SK-N-SH treated with all-trans-retinoic acid at 6 μM for 48 hours (cell line): ENCODE measurements around the gene IGLL5.

Experiments
- ATAC-seq: fragments of 200-7000 bp; cut with Tn5 transposase; 3 replicates; pipeline ENCODE4 v1.9.1; 2020; ENCODE audit warnings: mild to moderate bottlenecking, moderate library complexity
- ARNTL ChIP-seq: fragments of 450-650 bp; formaldehyde crosslinking; IDR thresholded peaks from 2 replicates; pipeline ENCODE4 v1.5.0; 2020; ENCODE audit warnings: low read depth, mild to moderate bottlenecking, moderate library complexity, borderline replicate concordance
- BACH2 ChIP-seq: fragments of 250-450 bp; sonication (Bioruptor Pico); IDR thresholded peaks from 2 replicates; pipeline ENCODE4 v1.9.0; 2021; ENCODE audit warnings: mild to moderate bottlenecking, borderline replicate concordance
- CREB5 ChIP-seq: fragments of 250-450 bp; sonication (Bioruptor Pico); IDR thresholded peaks from 2 replicates; pipeline ENCODE4 v1.5.1; 2020; ENCODE audit warnings: low read depth, mild to moderate bottlenecking, moderate library complexity
- CSDC2 ChIP-seq: fragments of 250-450 bp; sonication (Bioruptor Pico); IDR thresholded peaks from 2 replicates; pipeline ENCODE4 v1.5.0; 2020; ENCODE audit warnings: mild to moderate bottlenecking, moderate library complexity
- CSRNP3 ChIP-seq: fragments of 250-450 bp; sonication (Bioruptor Pico); IDR thresholded peaks from 2 replicates; pipeline ENCODE4 v1.5.1; 2021; ENCODE audit warnings: mild to moderate bottlenecking, moderate library complexity
- ESRRG ChIP-seq: fragments of 250-450 bp; sonication (Bioruptor Pico); IDR thresholded peaks from 2 replicates; pipeline ENCODE4 v1.6.1; 2021; ENCODE audit warnings: mild to moderate bottlenecking
- GLIS3 ChIP-seq: fragments of 250-450 bp; sonication (Bioruptor Pico); IDR thresholded peaks from 2 replicates; pipeline ENCODE4 v1.5.0; 2020; ENCODE audit warnings: mild to moderate bottlenecking, moderate library complexity
- ISL1 ChIP-seq: fragments of 250-450 bp; sonication (Bioruptor Pico); IDR thresholded peaks from 2 replicates; pipeline ENCODE4 v2.1.2; 2022; ENCODE audit warnings: mild to moderate bottlenecking, moderate library complexity
- OSR1 ChIP-seq: fragments of 250-450 bp; sonication (Bioruptor Pico); IDR thresholded peaks from 2 replicates; pipeline ENCODE4 v1.8.0; 2022; ENCODE audit warnings: moderate library complexity, mild to moderate bottlenecking, inconsistent platforms
- PATZ1 ChIP-seq: fragments of 250-450 bp; sonication (Bioruptor Pico); IDR thresholded peaks from 2 replicates; pipeline ENCODE4 v1.8.0; 2020; ENCODE audit warnings: mild to moderate bottlenecking, moderate library complexity, borderline replicate concordance
- PPARA ChIP-seq: fragments of 250-450 bp; sonication (Bioruptor Pico); IDR thresholded peaks from 2 replicates; pipeline ENCODE4 v1.5.0; 2020; ENCODE audit warnings: mild to moderate bottlenecking, borderline replicate concordance
- RARB ChIP-seq: fragments of 250-450 bp; sonication (Bioruptor Pico); IDR thresholded peaks from 2 replicates; pipeline ENCODE4 v1.8.0; 2021; ENCODE audit warnings: mild to moderate bottlenecking, moderate library complexity
- SNAI2 ChIP-seq: fragments of 250-450 bp; sonication (Bioruptor Pico); IDR thresholded peaks from 2 replicates; pipeline ENCODE4 v1.5.0; 2020; ENCODE audit warnings: mild to moderate bottlenecking, moderate library complexity
- TCF4 ChIP-seq: fragments of 250-450 bp; sonication (Bioruptor Pico); IDR thresholded peaks from 2 replicates; pipeline ENCODE4 v1.8.0; 2021; ENCODE audit warnings: mild to moderate bottlenecking, moderate library complexity, borderline replicate concordance
- TOX ChIP-seq: fragments of 250-450 bp; sonication (Bioruptor Pico); IDR thresholded peaks from 2 replicates; pipeline ENCODE4 v1.8.0; 2021; ENCODE audit warnings: mild to moderate bottlenecking, moderate library complexity, borderline replicate concordance
- TSHZ2 ChIP-seq: fragments of 250-450 bp; sonication (Bioruptor Pico); IDR thresholded peaks from 2 replicates; pipeline ENCODE4 v1.5.0; 2020; ENCODE audit warnings: mild to moderate bottlenecking, moderate library complexity
- ZC3H10 ChIP-seq: fragments of 250-450 bp; sonication (Bioruptor Pico); IDR thresholded peaks from 2 replicates; pipeline ENCODE4 v1.5.1; 2021; ENCODE audit warnings: mild to moderate bottlenecking, moderate library complexity
- ZFP30 ChIP-seq: fragments of 450-650 bp; formaldehyde crosslinking; IDR thresholded peaks from 2 replicates; pipeline ENCODE4 v1.5.0; 2022; ENCODE audit warnings: mild to moderate bottlenecking, moderate library complexity
- ZNF8 ChIP-seq: fragments of 450-650 bp; formaldehyde crosslinking; IDR thresholded peaks from 2 replicates; pipeline ENCODE4 v1.5.0; 2020; ENCODE audit warnings: mild to moderate bottlenecking, moderate library complexity

IGLL5 gene

GRCh38 chr22:22907551-22908494 is 20.2 kb downstream of the IGLL5 start:
- TF ChIP-seq PPARA (CRISPR knock-in tag) (no peak), CSRNP3 (CRISPR knock-in tag) (no peak), TOX (CRISPR knock-in tag) (no peak), OSR1 (no peak), GLIS3 (CRISPR knock-in tag) (no peak), ARNTL (CRISPR knock-in tag) (no peak), CSDC2 (CRISPR knock-in tag) (no peak), ZC3H10 (CRISPR knock-in tag) (no peak), BACH2 (CRISPR knock-in tag) (no peak), CREB5 (CRISPR knock-in tag) (no peak)
- TF ChIP-seq, all 23 proteins: peak for 0
- ATAC-seq = no peak

GRCh38 chr22:22908495-22908861 is 20.9 kb downstream of the IGLL5 start:
- ATAC-seq = no peak
- TF ChIP-seq ISL1 (CRISPR knock-in tag) = no peak

GRCh38 chr22:22908941-22909604 is 21.5 kb downstream of the IGLL5 start:
- no peak for ATAC-seq
- TF ChIP-seq ISL1 (CRISPR knock-in tag) (no peak), ZNF8 (CRISPR knock-in tag) (no peak), CSDC2 (CRISPR knock-in tag) (no peak), ZC3H10 (CRISPR knock-in tag) (no peak), SNAI2 (no peak), GLIS3 (CRISPR knock-in tag) (no peak), ZFP30 (CRISPR knock-in tag) (no peak), TSHZ2 (CRISPR knock-in tag) (no peak), ARNTL (CRISPR knock-in tag) (no peak), CSRNP3 (CRISPR knock-in tag) (no peak), ESRRG (no peak), TOX (CRISPR knock-in tag) (no peak), RARB (no peak), TCF4 (CRISPR knock-in tag) (no peak)
- TF ChIP-seq, all 23 proteins: peak for 0

- no peak for ATAC-seq
- TF ChIP-seq BACH2 (CRISPR knock-in tag) (no peak), PATZ1 (CRISPR knock-in tag) (no peak), SNAI2 (no peak), ZFP30 (CRISPR knock-in tag) (no peak), TCF4 (CRISPR knock-in tag) (no peak), TSHZ2 (CRISPR knock-in tag) (no peak)
Measured at GRCh38 chr22:22909605-22910271, 22.1 kb downstream of the IGLL5 start.
